CD4-positive, alpha-beta memory T cell (primary cell): Measurements from ENCODE around the gene ZNF629. TPM values are rescaled to one million over a fixed set of nuclear protein-coding genes. Genes with fewer than 3 reads are reported as not detected.

Experiments used
- CTCF ChIA-PET: fragments of 350-600 bp; sonication (Branson Sonifier 250); formaldehyde crosslinking; loops from one replicate; lab custom pipeline; 2021; ENCODE audit warnings: inconsistent platforms; ENCODE audit not compliant: partially characterized antibody; lab: Charles Lee
- POLR2A ChIA-PET: fragments of 350-600 bp; sonication (Branson Sonifier 250); formaldehyde crosslinking; loops from one replicate; lab custom pipeline; 2021; ENCODE audit not compliant: partially characterized antibody; lab: Charles Lee
- DNase-seq, 5 donors: peaks; one replicate each; pipeline versions ENCODE4 v3.0.0 to v3.0.0-alpha.2; 2020 to 2022; ENCODE audit warnings: mixed read lengths in 1 of 5
- H3K27ac ChIP-seq: one replicate; pipeline ENCODE4 v1.7.0; 2013; ENCODE audit warnings: low read depth, low read length
- H3K27me3 ChIP-seq: 2 replicates; pipeline ENCODE4 v1.7.0; 2013; ENCODE audit warnings: mild to moderate bottlenecking, low read length, moderate library complexity; ENCODE audit not compliant: insufficient read depth
- H3K36me3 ChIP-seq: 2 replicates; pipeline ENCODE4 v1.7.0; 2013; ENCODE audit warnings: mild to moderate bottlenecking, low read length, moderate library complexity; ENCODE audit not compliant: insufficient read depth
- H3K4me1 ChIP-seq: 2 replicates; pipeline ENCODE4 v1.7.0; 2013; ENCODE audit warnings: mild to moderate bottlenecking, low read length, moderate library complexity; ENCODE audit not compliant: insufficient read depth
- H3K4me3 ChIP-seq, 2 donors: one replicate each; pipeline ENCODE4 v1.7.0; 2013; ENCODE audit warnings: low read length in 2 of 2, mild to moderate bottlenecking in 1 of 2
- H3K9me3 ChIP-seq, 2 donors: one replicate each; pipeline ENCODE4 v1.7.0; 2013; ENCODE audit warnings: low read length in 2 of 2, control low read depth in 1 of 2; ENCODE audit not compliant: control insufficient read depth in 1 of 2
- H3K27ac Mint-ChIP-seq, 7 donors: one replicate each; pipeline ENCODE4 v1.8.0; 2020 to 2021; ENCODE audit warnings: mixed read lengths in 7 of 7, mild to moderate bottlenecking in 6 of 7, inconsistent platforms in 3 of 7, moderate library complexity in 3 of 7
- H3K27me3 Mint-ChIP-seq, 2 donors: one replicate each; pipeline ENCODE4 v1.8.0; 2020 to 2021; ENCODE audit warnings: mixed read lengths in 2 of 2
- H3K36me3 Mint-ChIP-seq, 2 donors: one replicate each; pipeline ENCODE4 v1.8.0; 2020 to 2021; ENCODE audit warnings: mixed read lengths in 2 of 2, inconsistent platforms in 1 of 2, mild to moderate bottlenecking in 1 of 2
- H3K4me1 Mint-ChIP-seq, 4 donors: one replicate each; pipeline ENCODE4 v1.8.0; 2020 to 2021; ENCODE audit warnings: mixed read lengths in 4 of 4, mild to moderate bottlenecking in 1 of 4
- H3K4me3 Mint-ChIP-seq, 8 donors: one replicate each; pipeline ENCODE4 v1.8.0; 2020 to 2021; ENCODE audit warnings: mixed read lengths in 8 of 8, mild to moderate bottlenecking in 7 of 8, moderate library complexity in 6 of 8, inconsistent platforms in 3 of 8
- H3K9me3 Mint-ChIP-seq, 8 donors: one replicate each; pipeline ENCODE4 v1.8.0; 2020 to 2021; ENCODE audit warnings: mixed read lengths in 8 of 8, mild to moderate bottlenecking in 5 of 8, inconsistent platforms in 3 of 8, moderate library complexity in 1 of 8
- intact Hi-C: fragments of 100-400 bp; cut with micrococcal nuclease; formaldehyde crosslinking; loops from one replicate; pipeline ENCODE4 v1.15.1; 2023
- polyA plus RNA-seq, 2 donors: library from polyadenylated mRNA; unstranded; fragments of 300-500 nt; fragmentation: Illumina TruSeq; gene quantifications; one replicate each; pipeline ENCODE4 v1.2.3, GENCODE V29; 2021
- total RNA-seq, 2 experiments: library from RNA; stranded (reverse); gene quantifications; one replicate each; pipeline ENCODE4 v1.2.3, GENCODE V29; 2021

The ZNF629 gene
- total and polyA plus RNA-seq, 4 experiments from 2014 or later: 0.07 to 5.4 (median 2.8) TPM

- peaks cover 6% of the 10 kb centered on the region for H3K4me1 ChIP-seq
- no peaks in the 10 kb centered on the region for H3K27me3 ChIP-seq
- H3K36me3 Mint-ChIP-seq: peaks cover 49 to 88% of the 10 kb centered on the region in 2 donors
- peak overlapping the region in 1 of 8 donors; percentile 15 for H3K4me3 Mint-ChIP-seq
- POLR2A ChIA-PET: interaction anchor here (0.8 to 1.9 kb wide), 2 partner anchors 21 to 45 kb away, joined by 3 to 6 read pairs; partner anchors contain the start of gene PHKG2
- intact Hi-C loops: no loop called here
- H3K9me3 ChIP-seq: no peaks in the 10 kb centered on the region
- no peak for DNase-seq
- H3K4me1 Mint-ChIP-seq: peaks cover 11 to 18% (median 14%) of the 10 kb centered on the region in 4 donors
- no peak overlapping the region for H3K27ac ChIP-seq
- peaks cover 95% of the 10 kb centered on the region for H3K36me3 ChIP-seq
- CTCF ChIA-PET: interaction anchor here (0.7 to 1.3 kb wide), 2 partner anchors 75 to 133 kb away, joined by 3 read pairs; no protein-coding TSS in a partner anchor
- peaks cover 0 to 1% of the 10 kb centered on the region in 2 donors for H3K27me3 Mint-ChIP-seq
- no peaks in the 10 kb centered on the region for H3K9me3 Mint-ChIP-seq
- no peak overlapping the region for H3K4me3 ChIP-seq
- no peak overlapping the region for H3K27ac Mint-ChIP-seq
Observed at GRCh38 chr16:30768583-30769181, 18.3 kb downstream of the ZNF629 start.

- Mint-ChIP-seq H3K27ac (peak overlapping the region in 2 of 7 donors; percentile 13 to 42), H3K36me3 (peaks cover 46 to 88% of the 10 kb centered on the region in 2 donors), H3K9me3 (peaks cover 0 to 1% (median 0%) of the 10 kb centered on the region in 8 donors), H3K4me1 (peaks cover 10 to 21% (median 14%) of the 10 kb centered on the region in 4 donors), H3K4me3 (no peak overlapping the region), H3K27me3 (peaks cover 0 to 1% of the 10 kb centered on the region in 2 donors)
- H3K9me3 ChIP-seq: no peaks in the 10 kb centered on the region
- ChIA-PET POLR2A (interaction anchor here (0.8 to 1.9 kb wide), 2 partner anchors 20 to 46 kb away, joined by 3 to 6 read pairs; partner anchors contain the start of gene PHKG2), CTCF (interaction anchor here (0.7 kb wide), 1 partner anchor 134 kb away, joined by 3 read pairs; no protein-coding TSS in a partner anchor)
- intact Hi-C loops: no loop called here
- peaks cover 95% of the 10 kb centered on the region for H3K36me3 ChIP-seq
- peaks cover 13% of the 10 kb centered on the region for H3K4me1 ChIP-seq
- no peaks in the 10 kb centered on the region for H3K27me3 ChIP-seq
- no peak overlapping the region for H3K27ac ChIP-seq
- no peak overlapping the region for H3K4me3 ChIP-seq
- DNase-seq: peak in 1 of 5 donors; percentile 28
Observed at GRCh38 chr16:30767767-30768465, 19.1 kb downstream of the ZNF629 start.

DNA sequence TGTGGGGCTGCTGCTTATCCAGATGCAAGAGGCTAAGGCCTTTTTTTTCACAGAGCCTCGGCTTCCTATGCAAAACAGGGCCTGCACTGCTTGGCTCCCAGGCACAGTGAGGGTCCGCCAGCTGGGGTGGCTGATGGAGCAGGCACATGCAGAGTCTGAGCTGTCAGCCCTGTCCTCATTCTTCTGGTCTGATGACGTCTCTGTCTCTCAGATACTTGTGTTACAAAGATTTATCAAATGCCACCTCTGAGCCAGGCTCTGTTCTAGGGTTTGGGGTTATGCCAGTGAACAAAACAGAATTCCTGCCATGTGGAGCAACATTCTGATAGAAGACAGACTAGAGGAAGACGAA lies 20.1 kb downstream of the ZNF629 start:
- H3K36me3 Mint-ChIP-seq: peaks cover 39 to 87% of the 10 kb centered on the region in 2 donors
- POLR2A ChIA-PET: no interaction called here
- peak overlapping the region in 1 of 8 donors; percentile 32 for H3K4me3 Mint-ChIP-seq
- no peaks in the 10 kb centered on the region for H3K27me3 ChIP-seq
- no peak overlapping the region for H3K27ac ChIP-seq
- H3K4me1 ChIP-seq: peaks cover 19% of the 10 kb centered on the region
- peak overlapping the region in 2 of 7 donors; percentile 2 to 77 for H3K27ac Mint-ChIP-seq
- CTCF ChIA-PET: no interaction called here
- no peak overlapping the region for H3K4me3 ChIP-seq
- peaks cover 8 to 24% (median 16%) of the 10 kb centered on the region in 4 donors for H3K4me1 Mint-ChIP-seq
- intact Hi-C loops: no loop called here
- H3K27me3 Mint-ChIP-seq: peaks cover 0 to 1% of the 10 kb centered on the region in 2 donors
- H3K36me3 ChIP-seq: peaks cover 85% of the 10 kb centered on the region
- H3K9me3 Mint-ChIP-seq: peaks cover 0 to 2% (median 0%) of the 10 kb centered on the region in 8 donors
- DNase-seq: no peak
- H3K9me3 ChIP-seq: no peaks in the 10 kb centered on the region

DNA sequence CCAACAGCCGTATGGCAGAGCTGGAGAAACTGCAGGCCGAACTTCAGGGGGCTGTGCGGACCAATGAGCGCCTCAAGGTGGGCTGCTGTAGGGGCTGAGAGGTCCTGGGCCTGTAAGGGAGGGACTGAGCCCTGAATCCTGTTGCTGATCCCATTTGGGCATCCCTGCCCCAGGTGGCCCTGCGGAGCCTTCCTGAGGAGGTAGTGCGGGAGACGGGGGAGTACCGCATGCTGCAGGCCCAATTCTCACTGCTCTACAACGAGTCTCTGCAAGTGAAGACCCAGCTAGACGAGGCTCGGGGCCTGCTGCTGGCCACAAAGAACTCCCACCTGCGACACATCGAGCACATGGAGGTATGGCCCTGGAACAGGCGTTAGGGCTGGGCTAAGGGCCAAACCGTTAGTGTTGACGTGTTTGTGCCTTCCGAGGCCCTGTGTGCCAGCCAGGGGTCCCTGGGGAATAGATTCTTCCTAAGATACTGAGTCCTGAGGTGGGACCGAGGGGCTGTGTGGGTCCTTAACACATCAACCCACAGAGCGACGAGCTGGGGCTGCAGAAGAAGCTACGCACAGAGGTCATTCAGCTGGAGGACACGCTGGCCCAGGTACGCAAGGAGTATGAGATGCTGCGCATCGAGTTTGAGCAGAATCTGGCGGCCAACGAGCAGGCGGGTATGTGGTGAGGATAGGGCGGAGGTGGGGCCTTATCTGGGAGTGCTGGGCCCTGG lies 20.6 kb downstream of the ZNF629 start:
- peaks cover 80% of the 10 kb centered on the region for H3K36me3 ChIP-seq
- H3K4me3 Mint-ChIP-seq: no peak overlapping the region
- peaks cover 39 to 85% of the 10 kb centered on the region in 2 donors for H3K36me3 Mint-ChIP-seq
- peaks cover 20% of the 10 kb centered on the region for H3K4me1 ChIP-seq
- CTCF ChIA-PET: no interaction called here
- H3K9me3 Mint-ChIP-seq: peaks cover 0 to 2% (median 0%) of the 10 kb centered on the region in 8 donors
- H3K4me3 ChIP-seq: no peak overlapping the region
- H3K9me3 ChIP-seq: no peaks in the 10 kb centered on the region
- H3K4me1 Mint-ChIP-seq: peaks cover 8 to 26% (median 18%) of the 10 kb centered on the region in 4 donors
- peak overlapping the region in 1 of 7 donors; percentile 13 for H3K27ac Mint-ChIP-seq
- intact Hi-C loops: no loop called here
- H3K27me3 Mint-ChIP-seq: peaks cover 0 to 1% of the 10 kb centered on the region in 2 donors
- H3K27ac ChIP-seq: no peak overlapping the region
- POLR2A ChIA-PET: interaction anchor here (0.6 to 3.8 kb wide), 2 partner anchors 8 to 48 kb away, joined by 3 to 19 read pairs; no protein-coding TSS in a partner anchor
- H3K27me3 ChIP-seq: no peaks in the 10 kb centered on the region
- DNase-seq: no peak

GRCh38 chr16:30764816-30765465 lies 22.1 kb downstream of the ZNF629 start:
- peaks cover 0 to 2% (median 0%) of the 10 kb centered on the region in 8 donors for H3K9me3 Mint-ChIP-seq
- Histone ChIP-seq H3K9me3 (no peaks in the 10 kb centered on the region), H3K4me1 (peaks cover 30% of the 10 kb centered on the region), H3K4me3 (no peak overlapping the region), H3K36me3 (peaks cover 69% of the 10 kb centered on the region), H3K27me3 (no peaks in the 10 kb centered on the region), H3K27ac (no peak overlapping the region)
- H3K36me3 Mint-ChIP-seq: peaks cover 34 to 79% of the 10 kb centered on the region in 2 donors
- peaks cover 0 to 1% of the 10 kb centered on the region in 2 donors for H3K27me3 Mint-ChIP-seq
- peaks cover 12 to 38% (median 27%) of the 10 kb centered on the region in 4 donors for H3K4me1 Mint-ChIP-seq
- CTCF ChIA-PET: interaction anchor here (0.8 kb wide), 2 partner anchors 50 to 185 kb away, joined by 3 read pairs; no protein-coding TSS in a partner anchor
- POLR2A ChIA-PET: interaction anchor here (0.8 to 3.8 kb wide), 4 partner anchors 10 to 111 kb away, joined by 3 to 19 read pairs (median 3); partner anchors contain the start of gene PHKG2
- peak overlapping the region in 2 of 7 donors; percentile 10 to 48 for H3K27ac Mint-ChIP-seq
- no peak overlapping the region for H3K4me3 Mint-ChIP-seq
- DNase-seq: no peak
- intact Hi-C loops: no loop called here

DNA sequence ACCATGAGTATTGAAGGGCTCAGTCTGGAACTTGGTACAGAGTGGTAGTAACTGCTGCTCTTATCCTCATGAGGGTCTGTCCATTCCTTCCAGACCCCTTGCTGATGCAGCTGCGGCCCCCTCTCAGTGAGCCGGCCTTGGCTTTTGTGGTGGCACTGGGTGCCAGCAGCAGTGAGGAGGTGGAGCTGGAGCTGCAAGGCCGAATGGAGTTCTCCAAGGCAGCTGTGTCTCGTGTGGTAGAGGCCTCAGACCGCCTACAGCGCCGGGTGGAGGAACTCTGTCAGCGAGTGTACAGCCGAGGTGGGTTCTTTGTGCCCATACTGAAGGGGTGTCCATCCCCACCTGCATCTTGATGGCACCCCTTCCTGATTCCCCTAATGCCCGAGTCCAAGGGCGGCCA lies 22.9 kb downstream of the ZNF629 start:
- CTCF ChIA-PET: interaction anchor here (0.8 kb wide), 1 partner anchor 51 kb away, joined by 3 read pairs; no protein-coding TSS in a partner anchor
- Mint-ChIP-seq H3K36me3 (peaks cover 33 to 70% of the 10 kb centered on the region in 2 donors), H3K4me1 (peaks cover 12 to 38% (median 27%) of the 10 kb centered on the region in 4 donors), H3K27me3 (peaks cover 0 to 1% of the 10 kb centered on the region in 2 donors), H3K4me3 (peak overlapping the region in 3 of 8 donors; percentile 31 to 97 (median 74)), H3K27ac (peak overlapping the region in 3 of 7 donors; percentile 16 to 48 (median 41)), H3K9me3 (peaks cover 0 to 2% (median 0%) of the 10 kb centered on the region in 8 donors)
- POLR2A ChIA-PET: interaction anchor here (1.0 to 3.8 kb wide), 2 partner anchors 10 to 51 kb away, joined by 3 to 19 read pairs; no protein-coding TSS in a partner anchor
- Histone ChIP-seq H3K27me3 (no peaks in the 10 kb centered on the region), H3K4me1 (peaks cover 30% of the 10 kb centered on the region), H3K36me3 (peaks cover 61% of the 10 kb centered on the region), H3K27ac (no peak overlapping the region), H3K9me3 (no peaks in the 10 kb centered on the region), H3K4me3 (no peak overlapping the region)
- DNase-seq: no peak
- intact Hi-C loops: no loop called here
